H1 (cell line): ENCODE results near the gene MIX23. TPM values are rescaled to one million over a fixed set of nuclear protein-coding genes. Genes with fewer than 3 reads are reported as not detected.

Source experiments
- BACH1 ChIP-seq: IDR thresholded peaks from 2 replicates; pipeline ENCODE4 v1.6.1; 2012; ENCODE audit warnings: low read length, improper control_type of control experiment
- CEBPB ChIP-seq: IDR thresholded peaks from 2 replicates; pipeline ENCODE4 v1.6.1; 2012; ENCODE audit warnings: low read depth, low read length
- HDAC2 ChIP-seq, 2 experiments: fragments of 300-600 bp in 1 of 2; sonication (generic) in 1 of 2; IDR thresholded peaks; 2 replicates each; pipeline ENCODE4 v1.6.1; 2011 to 2012; ENCODE audit warnings: low read depth in 2 of 2, low read length in 2 of 2, mild to moderate bottlenecking in 2 of 2, moderate library complexity in 2 of 2, borderline replicate concordance in 1 of 2, inconsistent platforms in 1 of 2
- NRF1 ChIP-seq: IDR thresholded peaks from 2 replicates; pipeline ENCODE4 v1.6.1; 2011; ENCODE audit warnings: mild to moderate bottlenecking, low read depth, low read length, improper control_type of control experiment
- SP1 ChIP-seq: IDR thresholded peaks from 2 replicates; pipeline ENCODE4 v1.6.1; 2011; ENCODE audit warnings: low read depth, low read length
- polyA plus RNA-seq, 7 experiments: library from polyadenylated mRNA; depleted of rRNA in 3 of 7; stranded (reverse) in 5 of 7; unstranded in 2 of 7; fragments of >200 nt in 5 of 7; fragments of 200-250 nt in 2 of 7; gene quantifications; 1 replicate in 5 of 7; 2 replicates in 1 of 7; 4 replicates in 1 of 7; pipeline versions ENCODE4 v1.2.1 to v1.2.3, GENCODE V29; 2011 to 2013; ENCODE audit warnings: missing spikeins in 2 of 7, mixed read lengths in 2 of 7
- total RNA-seq: library from RNA; stranded (reverse); fragmentation: NEBNext Ultra II Directional; extraction: Animal tissue kit (Norgen Biotek cat#: 25700); gene quantifications from 2 replicates; pipeline ENCODE4 v1.2.1, GENCODE V29; 2021

MIX23 gene
- total and polyA plus RNA-seq, 2 of the 8 experiments (the other 6 are each of a cell fraction or from before 2014, with no cell fraction given): 22.1 to 69.6 TPM

- TF ChIP-seq HDAC2 (IDR thresholded peaks at IDR 0.05; ENCODE audit: borderline replicate concordance in 1 of 2, low read depth in 2 of 2, low read length in 2 of 2): no peak
- no peak for TF ChIP-seq NRF1
- TF ChIP-seq CEBPB: no peak
- no peak for TF ChIP-seq BACH1
- no peak for TF ChIP-seq SP1
Observed at GRCh38 chr3:122410639-122411038, 27.6 kb upstream of the MIX23 start (continued).
